ENCODE data around the gene GFOD1. TPM values are rescaled to one million over a fixed set of nuclear protein-coding genes. Genes with fewer than 3 reads are reported as not detected.

The GFOD1 gene
- total and polyA plus RNA-seq, 10 of the 15 experiments (the other 5 are each of a cell fraction or from before 2014, with no cell fraction given) = 6.5 to 41.4 (median 16.0) TPM

DNA sequence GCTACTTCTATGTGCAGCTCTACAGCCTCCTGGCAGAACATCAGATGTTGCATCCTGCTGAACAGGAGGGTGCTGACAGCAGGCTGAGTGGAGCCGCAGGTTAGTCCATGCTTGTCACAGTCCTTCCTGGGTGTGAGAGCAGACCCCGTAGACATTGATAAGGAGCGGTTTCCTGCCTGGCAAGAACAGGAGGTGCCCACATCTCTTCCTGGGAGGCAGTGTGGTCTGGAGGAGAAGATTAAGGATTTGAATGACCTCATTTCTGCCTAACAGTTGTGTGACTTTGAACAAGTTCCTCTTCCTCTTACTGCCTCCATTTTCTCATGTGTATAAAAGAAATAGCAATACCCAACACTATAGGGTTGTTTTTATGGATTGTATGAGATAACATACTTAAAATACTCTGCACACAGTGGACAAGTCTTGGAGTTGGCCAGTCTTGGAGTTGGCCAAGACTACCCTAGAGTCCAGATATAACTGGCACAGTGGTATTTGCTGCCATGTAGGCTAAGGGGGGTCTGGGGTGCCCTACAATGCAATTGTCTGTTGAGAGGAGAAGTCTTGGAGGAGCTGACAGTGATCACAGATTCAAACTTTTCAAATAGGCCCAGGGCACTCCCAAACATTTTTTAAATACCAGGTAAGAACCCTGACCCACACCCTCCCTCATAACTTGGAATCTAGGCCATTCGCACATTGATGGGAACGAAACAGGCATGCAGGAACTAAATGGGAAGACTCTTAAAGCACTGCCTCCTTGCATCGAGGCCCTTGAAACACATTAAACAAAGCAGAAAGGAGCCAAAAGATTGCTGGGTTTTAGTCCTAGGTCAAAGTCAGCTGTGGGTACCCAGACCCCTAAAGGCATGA is 126.5 kb downstream of the GFOD1 start:
- CTCF ChIA-PET = interaction anchor here (1.0 to 1.9 kb wide), 5 partner anchors 12 to 214 kb away, joined by 3 to 7 read pairs (median 3); partner anchors contain the start of gene SIRT5
- H3K27ac ChIP-seq (ENCODE audit: control insufficient read depth, insufficient read depth) = peak overlapping the region; percentile 23; the same call in 1 of the 2 replicates
- FAIRE-seq = no peak
- TF ChIP-seq ZZZ3 (IDR thresholded peaks at IDR 0.05; ENCODE audit: control insufficient read depth, insufficient read length, low read depth) = no peak
- no peak for TF ChIP-seq ESRRA (IDR thresholded peaks at IDR 0.05; ENCODE audit: low read length)
- no peak for TF ChIP-seq CTCF (IDR thresholded peaks at IDR 0.05 in 2 of 3, conservative IDR thresholded peaks at IDR 0.05 in 1 of 3; ENCODE audit: control insufficient read depth in 2 of 3, extremely low read depth in 1 of 3, insufficient read depth in 1 of 3, low read depth in 3 of 3, low read length in 3 of 3)
- no peak for TF ChIP-seq POU2F2 (IDR thresholded peaks at IDR 0.05; ENCODE audit: borderline replicate concordance, low read depth, low read length)
- TF ChIP-seq SMC3 (IDR thresholded peaks at IDR 0.05; ENCODE audit: borderline replicate concordance, low read length) = no peak
- no peak for TF ChIP-seq DPF2 (IDR thresholded peaks at IDR 0.05)
- no peak for TF ChIP-seq TAF1 (IDR thresholded peaks at IDR 0.05; ENCODE audit: borderline replicate concordance, low read depth, low read length)
- TF ChIP-seq NBN (IDR thresholded peaks at IDR 0.05) = no peak
- TF ChIP-seq RBBP5 (conservative IDR thresholded peaks at IDR 0.05) = no peak
- TF ChIP-seq, protein P1, sequence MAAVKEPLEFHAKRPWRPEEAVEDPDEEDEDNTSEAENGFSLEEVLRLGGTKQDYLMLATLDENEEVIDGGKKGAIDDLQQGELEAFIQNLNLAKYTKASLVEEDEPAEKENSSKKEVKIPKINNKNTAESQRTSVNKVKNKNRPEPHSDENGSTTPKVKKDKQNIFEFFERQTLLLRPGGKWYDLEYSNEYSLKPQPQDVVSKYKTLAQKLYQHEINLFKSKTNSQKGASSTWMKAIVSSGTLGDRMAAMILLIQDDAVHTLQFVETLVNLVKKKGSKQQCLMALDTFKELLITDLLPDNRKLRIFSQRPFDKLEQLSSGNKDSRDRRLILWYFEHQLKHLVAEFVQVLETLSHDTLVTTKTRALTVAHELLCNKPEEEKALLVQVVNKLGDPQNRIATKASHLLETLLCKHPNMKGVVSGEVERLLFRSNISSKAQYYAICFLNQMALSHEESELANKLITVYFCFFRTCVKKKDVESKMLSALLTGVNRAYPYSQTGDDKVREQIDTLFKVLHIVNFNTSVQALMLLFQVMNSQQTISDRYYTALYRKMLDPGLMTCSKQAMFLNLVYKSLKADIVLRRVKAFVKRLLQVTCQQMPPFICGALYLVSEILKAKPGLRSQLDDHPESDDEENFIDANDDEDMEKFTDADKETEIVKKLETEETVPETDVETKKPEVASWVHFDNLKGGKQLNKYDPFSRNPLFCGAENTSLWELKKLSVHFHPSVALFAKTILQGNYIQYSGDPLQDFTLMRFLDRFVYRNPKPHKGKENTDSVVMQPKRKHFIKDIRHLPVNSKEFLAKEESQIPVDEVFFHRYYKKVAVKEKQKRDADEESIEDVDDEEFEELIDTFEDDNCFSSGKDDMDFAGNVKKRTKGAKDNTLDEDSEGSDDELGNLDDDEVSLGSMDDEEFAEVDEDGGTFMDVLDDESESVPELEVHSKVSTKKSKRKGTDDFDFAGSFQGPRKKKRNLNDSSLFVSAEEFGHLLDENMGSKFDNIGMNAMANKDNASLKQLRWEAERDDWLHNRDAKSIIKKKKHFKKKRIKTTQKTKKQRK (IDR thresholded peaks at IDR 0.05; ENCODE audit: low read depth, low read length) = no peak
- TF ChIP-seq JUNB (IDR thresholded peaks at IDR 0.05) = no peak
- TF ChIP-seq CHD4 (IDR thresholded peaks at IDR 0.05) = no peak
- TF ChIP-seq, protein P2, sequence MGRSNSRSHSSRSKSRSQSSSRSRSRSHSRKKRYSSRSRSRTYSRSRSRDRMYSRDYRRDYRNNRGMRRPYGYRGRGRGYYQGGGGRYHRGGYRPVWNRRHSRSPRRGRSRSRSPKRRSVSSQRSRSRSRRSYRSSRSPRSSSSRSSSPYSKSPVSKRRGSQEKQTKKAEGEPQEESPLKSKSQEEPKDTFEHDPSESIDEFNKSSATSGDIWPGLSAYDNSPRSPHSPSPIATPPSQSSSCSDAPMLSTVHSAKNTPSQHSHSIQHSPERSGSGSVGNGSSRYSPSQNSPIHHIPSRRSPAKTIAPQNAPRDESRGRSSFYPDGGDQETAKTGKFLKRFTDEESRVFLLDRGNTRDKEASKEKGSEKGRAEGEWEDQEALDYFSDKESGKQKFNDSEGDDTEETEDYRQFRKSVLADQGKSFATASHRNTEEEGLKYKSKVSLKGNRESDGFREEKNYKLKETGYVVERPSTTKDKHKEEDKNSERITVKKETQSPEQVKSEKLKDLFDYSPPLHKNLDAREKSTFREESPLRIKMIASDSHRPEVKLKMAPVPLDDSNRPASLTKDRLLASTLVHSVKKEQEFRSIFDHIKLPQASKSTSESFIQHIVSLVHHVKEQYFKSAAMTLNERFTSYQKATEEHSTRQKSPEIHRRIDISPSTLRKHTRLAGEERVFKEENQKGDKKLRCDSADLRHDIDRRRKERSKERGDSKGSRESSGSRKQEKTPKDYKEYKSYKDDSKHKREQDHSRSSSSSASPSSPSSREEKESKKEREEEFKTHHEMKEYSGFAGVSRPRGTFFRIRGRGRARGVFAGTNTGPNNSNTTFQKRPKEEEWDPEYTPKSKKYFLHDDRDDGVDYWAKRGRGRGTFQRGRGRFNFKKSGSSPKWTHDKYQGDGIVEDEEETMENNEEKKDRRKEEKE (IDR thresholded peaks at IDR 0.05) = no peak
- TF ChIP-seq CHD1 (IDR thresholded peaks at IDR 0.05; ENCODE audit: low read depth, low read length) = no peak
- no peak for TF ChIP-seq PAX5 (IDR thresholded peaks at IDR 0.05; ENCODE audit: borderline replicate concordance, low read depth, low read length)
- TF ChIP-seq ZNF622 (IDR thresholded peaks at IDR 0.05) = no peak
- TF ChIP-seq LARP7 (IDR thresholded peaks at IDR 0.05) = no peak

More for the DNA sequence above, 126.5 kb downstream of the GFOD1 start:
- no peaks in the 10 kb centered on the region for H3K27me3 ChIP-seq (replicated peaks in 1 of 2; ENCODE audit: control insufficient read depth in 2 of 2, insufficient read depth in 2 of 2, low read length in 1 of 2)
- 90% methylated on average over 6 of the region's 6 CpGs for WGBS (ENCODE audit: insufficient coverage, insufficient replicate concordance, low lambda C conversion rate, missing lambda C conversion rate)
- no peaks in the 10 kb centered on the region for H4K20me1 ChIP-seq (ENCODE audit: control insufficient read depth, insufficient read depth)
- no TSS peak for BruUV-seq (replicated peaks)
- SMC1A ChIA-PET (ENCODE audit: uncharacterized antibody, unreplicated experiment) = interaction anchor here (0.9 to 11.1 kb wide), 8 partner anchors 9 to 214 kb away, joined by 3 to 178 read pairs (median 4); no protein-coding TSS in a partner anchor
- RAD21 ChIA-PET (ENCODE audit: unreplicated experiment) = interaction anchor here (1.8 to 3.0 kb wide), 2 partner anchors 12 to 14 kb away, joined by 5 to 11 read pairs; no protein-coding TSS in a partner anchor
- no peak overlapping the region for H2AFZ ChIP-seq (ENCODE audit: control insufficient read depth, low read depth, low read length)
- no peaks in the 10 kb centered on the region for H3K79me2 ChIP-seq (ENCODE audit: control insufficient read depth, insufficient read depth, low read length)
- no peaks in the 10 kb centered on the region for H3K9me3 ChIP-seq (replicated peaks; ENCODE audit: control insufficient read depth, insufficient read depth, low read length)
- POLR2A ChIA-PET = interaction anchor here (1.4 to 7.0 kb wide), 2 partner anchors 12 kb away, joined by 8 to 45 read pairs; no protein-coding TSS in a partner anchor
- in situ Hi-C loops (cut with MboI) = no loop called here
- no peak overlapping the region for H3K4me3 ChIP-seq
- H3K36me3 ChIP-seq (ENCODE audit: control insufficient read depth in 2 of 2, insufficient read depth in 2 of 2, low read length in 1 of 2) = peaks cover 14 to 19% of the 10 kb centered on the region in 2 experiments
- H3K4me2 ChIP-seq (ENCODE audit: control insufficient read depth, insufficient read depth) = no peak overlapping the region
- H3K4me1 ChIP-seq (ENCODE audit: control insufficient read depth, insufficient read depth, low read length) = peaks cover 18% of the 10 kb centered on the region
- DNase-seq (ENCODE audit: low read depth, low spot score) (no peak), ATAC-seq (no peak)
- intact Hi-C loops (cut with micrococcal nuclease; ENCODE audit: unreplicated experiment) = no loop called here
- H3K9ac ChIP-seq (ENCODE audit: control insufficient read depth, insufficient read depth, low read length) = no peak overlapping the region

Measured in GM12878 (cell line).